ENCODE data around the gene SH3BP5.

Gene SH3BP5

DNA sequence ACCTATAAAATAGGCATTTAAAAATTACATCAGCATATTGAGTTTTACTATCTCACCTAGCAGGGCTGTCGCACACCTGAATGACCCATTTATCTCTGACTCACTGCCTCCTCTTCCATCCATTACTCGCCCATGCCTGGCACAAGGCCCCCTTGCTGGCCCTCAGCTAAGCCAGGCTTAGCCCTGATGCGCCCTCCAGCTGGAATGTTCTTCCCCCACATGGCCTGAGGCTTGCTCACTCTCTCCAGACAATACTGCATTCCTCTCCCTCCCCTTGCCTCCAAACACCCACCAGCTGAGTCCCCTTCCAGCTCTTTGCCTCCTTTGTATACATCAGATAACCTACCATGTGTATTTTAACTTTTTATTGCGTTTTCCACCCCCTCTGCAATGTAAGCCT, 7.2 kb downstream of the SH3BP5 start:
- DNase-seq (ENCODE audit: low read depth), result no peak

GRCh38 chr3:15324379-15324808, 8.0 kb downstream of the SH3BP5 start:
- DNase-seq (ENCODE audit: low read depth), result no peak

DNA sequence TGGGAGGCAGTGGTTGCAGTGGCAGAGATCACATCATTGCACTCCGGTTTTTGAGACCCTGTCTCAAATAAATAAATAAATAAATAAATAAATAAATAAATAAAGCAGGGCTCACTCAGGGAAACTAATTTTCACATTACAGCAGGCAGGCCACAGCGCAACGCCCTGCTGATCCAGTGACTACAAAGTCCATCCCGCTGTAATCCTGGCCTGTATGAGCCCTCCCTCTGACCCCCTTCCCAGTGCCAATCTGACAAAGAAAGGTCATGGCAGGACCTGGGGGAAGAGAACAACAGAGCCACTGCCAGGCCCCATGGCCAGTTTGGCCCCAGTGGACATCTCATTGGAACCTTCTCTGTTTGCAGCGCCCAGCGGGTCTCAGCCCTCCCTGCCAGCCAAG, 9.3 kb downstream of the SH3BP5 start:
- no peak for DNase-seq (ENCODE audit: low read depth)

DNA sequence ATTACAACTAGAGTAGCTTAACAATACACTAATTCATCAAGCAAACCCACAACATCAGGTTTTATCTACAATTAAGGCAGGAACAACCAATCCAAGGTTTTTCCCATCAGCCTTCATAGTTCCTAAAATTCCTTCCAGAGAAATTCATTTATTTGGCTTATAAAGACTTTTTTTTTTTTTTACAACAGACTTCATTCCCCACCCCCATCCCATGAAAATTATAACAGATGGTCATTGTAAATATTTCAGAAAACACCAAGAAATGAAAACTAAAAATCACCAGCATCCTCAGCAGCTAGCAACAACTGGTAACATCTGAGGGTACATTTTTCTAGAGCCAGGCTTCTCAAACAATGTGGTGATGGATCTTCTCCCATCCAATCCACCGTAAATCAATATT, 11.0 kb downstream of the SH3BP5 start:
- no peak for DNase-seq (ENCODE audit: low read depth)

DNA sequence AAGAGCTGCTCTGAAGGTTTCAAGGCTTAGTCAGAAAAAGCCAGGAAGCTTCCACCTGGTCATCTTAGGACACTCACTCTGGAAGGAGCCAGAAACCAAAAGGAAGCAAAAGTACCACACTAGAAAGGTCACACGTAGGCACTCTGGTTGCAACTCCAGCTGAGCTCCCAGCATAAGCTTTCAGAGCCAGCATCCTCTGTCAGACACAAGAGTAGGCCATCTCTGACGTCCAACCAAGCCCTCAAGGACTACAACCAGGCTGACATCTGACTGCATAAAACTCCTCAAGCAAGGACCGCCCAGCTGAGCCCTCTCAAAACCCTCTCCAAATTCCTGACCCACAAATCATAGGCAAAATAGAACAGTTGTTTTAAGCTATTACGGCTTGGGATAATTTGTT, 12.8 kb downstream of the SH3BP5 start:
- DNase-seq (ENCODE audit: low read depth), result no peak

DNA sequence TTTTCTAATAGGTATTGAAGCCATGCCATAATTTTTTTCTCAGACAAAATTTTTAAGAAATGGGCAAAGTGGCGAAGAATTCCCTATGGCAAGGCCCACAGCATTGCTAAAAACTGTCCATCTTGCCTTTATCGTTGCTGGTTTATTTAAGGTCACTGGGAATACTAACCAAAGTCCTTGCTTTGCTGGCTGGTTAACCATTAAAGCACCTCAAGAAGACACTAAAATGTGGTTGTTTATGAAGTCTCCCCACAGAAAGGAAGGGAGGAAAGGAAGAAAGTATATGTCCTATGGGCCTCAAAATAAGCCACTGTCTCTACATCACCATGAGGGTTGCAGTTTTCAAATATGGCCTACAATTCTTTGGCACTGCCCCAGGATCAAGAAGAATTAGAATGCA, 13.2 kb downstream of the SH3BP5 start:
- DNase-seq (ENCODE audit: low read depth), result no peak

DNA sequence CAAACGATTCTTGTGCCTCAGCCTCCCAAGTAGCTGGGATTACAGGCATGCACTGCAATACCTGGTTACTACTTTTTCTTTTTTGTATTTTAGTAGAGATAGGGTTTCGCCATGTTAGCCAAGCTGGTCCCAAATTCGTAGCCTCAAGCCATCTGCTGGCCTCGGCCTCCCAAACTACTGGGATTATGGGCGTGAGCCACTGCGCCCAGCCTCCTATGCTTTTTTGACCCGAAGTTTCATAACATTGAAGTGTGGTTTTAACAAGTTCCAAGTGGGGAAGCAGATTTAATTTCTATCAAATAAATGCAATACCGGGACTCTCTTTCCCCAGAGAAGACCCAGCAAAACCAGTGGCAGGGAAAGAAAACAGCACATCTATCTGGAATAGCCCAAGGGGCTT, 13.7 kb downstream of the SH3BP5 start:
- DNase-seq (ENCODE audit: low read depth), result no peak

GRCh38 chr3:15316998-15317435, 15.4 kb downstream of the SH3BP5 start:
- DNase-seq (ENCODE audit: low read depth), result no peak

DNA sequence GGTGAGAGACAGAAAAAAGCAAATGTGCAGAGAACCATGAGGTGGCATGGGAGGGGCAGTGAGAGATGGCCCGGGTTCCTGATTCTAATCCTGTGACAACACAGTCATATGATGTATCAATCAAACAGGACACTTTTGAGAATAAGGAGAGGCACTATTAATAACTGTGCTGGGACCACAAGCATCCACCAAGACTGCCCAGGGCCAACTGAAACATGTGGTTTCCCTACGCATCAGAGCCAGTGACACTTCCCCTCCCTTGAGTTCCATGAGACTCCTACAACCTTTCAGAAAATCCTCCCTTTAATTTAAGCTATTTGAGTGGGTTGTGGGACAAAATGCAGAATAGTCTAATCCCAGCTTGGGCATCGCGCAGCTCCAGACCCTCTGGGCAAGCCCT, 17.4 kb downstream of the SH3BP5 start:
- no peak for DNase-seq (ENCODE audit: low read depth)

GRCh38 chr3:15314276-15314675, 18.1 kb downstream of the SH3BP5 start:
- DNase-seq (ENCODE audit: low read depth), result no peak

GRCh38 chr3:15313461-15313860, 18.9 kb downstream of the SH3BP5 start:
- DNase-seq (ENCODE audit: low read depth), result no peak

GRCh38 chr3:15312550-15312949, 19.8 kb downstream of the SH3BP5 start:
- no peak for DNase-seq (ENCODE audit: low read depth)

- DNase-seq (ENCODE audit: low read depth), result peak; percentile 38
Observed at GRCh38 chr3:15310491-15311370, 21.7 kb downstream of the SH3BP5 start.

GRCh38 chr3:15309662-15310335, 22.6 kb downstream of the SH3BP5 start:
- peak; percentile 12 for DNase-seq (ENCODE audit: low read depth)

DNA sequence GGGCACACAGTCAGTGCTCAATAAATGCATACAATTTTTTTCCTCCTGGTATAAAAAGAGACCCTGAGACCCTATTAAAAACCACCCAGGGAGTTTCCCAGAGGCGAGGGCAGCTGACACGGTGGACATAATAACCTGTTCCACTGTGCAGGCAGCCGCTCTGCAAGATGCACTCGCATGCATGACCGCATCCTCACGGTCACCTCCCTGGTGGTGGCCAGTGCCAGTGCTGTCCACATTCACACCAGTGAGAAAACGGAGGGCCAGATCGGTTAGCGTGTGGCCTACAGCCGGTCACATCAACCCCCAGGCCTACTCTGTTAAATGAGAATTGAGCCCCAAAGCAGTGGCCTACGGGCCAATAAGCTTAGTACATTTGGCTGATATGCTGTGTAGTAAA, 24.8 kb downstream of the SH3BP5 start:
- DNase-seq (ENCODE audit: low read depth), result no peak

GRCh38 chr3:15306979-15307359, 25.4 kb downstream of the SH3BP5 start:
- no peak for DNase-seq (ENCODE audit: low read depth)

DNA sequence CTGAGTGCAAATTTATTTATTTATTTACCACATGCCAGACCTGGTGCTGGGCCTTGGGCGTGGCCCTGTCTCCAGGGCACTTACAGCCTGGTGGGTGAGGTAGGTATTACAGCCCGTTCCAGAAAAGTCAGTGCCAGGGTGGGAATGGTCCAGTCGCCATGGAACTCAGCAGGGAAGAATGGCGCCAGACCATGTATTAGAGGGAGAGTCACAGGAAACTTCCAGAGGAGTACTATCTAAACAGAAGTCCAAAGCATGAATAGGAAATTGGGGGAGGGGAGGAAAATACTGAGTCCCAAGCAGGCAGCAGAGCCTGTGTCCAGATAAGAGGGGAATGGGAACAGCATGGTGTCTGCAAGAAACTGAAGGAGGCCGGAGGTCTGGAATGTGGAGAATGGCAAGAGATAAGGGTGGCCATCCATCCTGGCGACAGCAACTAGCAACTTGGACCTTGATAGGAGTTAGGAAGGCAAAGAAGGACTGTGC, 27.0 kb downstream of the SH3BP5 start:
- no peak for DNase-seq (ENCODE audit: low read depth)

DNA sequence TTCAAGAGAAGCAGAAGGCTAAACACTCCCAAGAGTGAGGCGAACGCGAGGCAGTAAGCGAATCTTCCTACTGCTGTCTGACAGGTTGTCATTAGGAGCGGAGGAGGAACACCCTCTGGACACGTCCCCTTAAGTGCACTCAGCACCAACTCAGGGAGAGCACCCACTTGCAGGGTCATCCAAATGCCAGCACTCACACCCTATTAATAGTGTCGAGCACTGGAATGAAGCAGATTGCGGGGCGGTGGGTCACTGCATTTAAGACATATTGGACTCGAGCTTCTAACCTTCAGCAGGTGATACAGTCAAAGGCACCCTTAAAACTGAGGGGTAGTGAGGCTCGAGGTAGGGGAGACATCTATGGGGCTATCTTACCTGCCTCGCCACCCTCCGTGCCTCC, 28.7 kb downstream of the SH3BP5 start:
- DNase-seq (ENCODE audit: low read depth), result no peak

- no peak for DNase-seq (ENCODE audit: low read depth)
Observed at GRCh38 chr3:15303216-15303615, 29.2 kb downstream of the SH3BP5 start.

DNA sequence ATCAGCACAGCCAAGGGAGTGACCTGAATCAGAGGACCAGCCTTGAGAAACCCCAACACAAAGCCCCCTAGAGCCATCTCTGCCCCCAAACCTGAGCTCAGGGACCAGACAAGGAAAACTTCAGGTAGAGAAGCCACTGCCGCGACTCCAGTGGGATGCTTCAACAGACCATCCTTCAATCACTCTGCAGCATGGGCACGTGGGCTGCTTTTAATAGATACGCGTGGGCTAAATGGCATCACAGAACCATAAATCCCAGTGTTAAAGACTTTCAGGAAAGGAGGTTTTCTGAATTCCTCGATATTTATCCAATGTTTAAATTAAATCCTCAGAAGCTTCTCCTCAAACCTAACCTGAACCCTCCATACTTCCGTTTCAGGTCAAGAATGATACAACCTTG, 30.6 kb downstream of the SH3BP5 start:
- DNase-seq (ENCODE audit: low read depth), result no peak

DNA sequence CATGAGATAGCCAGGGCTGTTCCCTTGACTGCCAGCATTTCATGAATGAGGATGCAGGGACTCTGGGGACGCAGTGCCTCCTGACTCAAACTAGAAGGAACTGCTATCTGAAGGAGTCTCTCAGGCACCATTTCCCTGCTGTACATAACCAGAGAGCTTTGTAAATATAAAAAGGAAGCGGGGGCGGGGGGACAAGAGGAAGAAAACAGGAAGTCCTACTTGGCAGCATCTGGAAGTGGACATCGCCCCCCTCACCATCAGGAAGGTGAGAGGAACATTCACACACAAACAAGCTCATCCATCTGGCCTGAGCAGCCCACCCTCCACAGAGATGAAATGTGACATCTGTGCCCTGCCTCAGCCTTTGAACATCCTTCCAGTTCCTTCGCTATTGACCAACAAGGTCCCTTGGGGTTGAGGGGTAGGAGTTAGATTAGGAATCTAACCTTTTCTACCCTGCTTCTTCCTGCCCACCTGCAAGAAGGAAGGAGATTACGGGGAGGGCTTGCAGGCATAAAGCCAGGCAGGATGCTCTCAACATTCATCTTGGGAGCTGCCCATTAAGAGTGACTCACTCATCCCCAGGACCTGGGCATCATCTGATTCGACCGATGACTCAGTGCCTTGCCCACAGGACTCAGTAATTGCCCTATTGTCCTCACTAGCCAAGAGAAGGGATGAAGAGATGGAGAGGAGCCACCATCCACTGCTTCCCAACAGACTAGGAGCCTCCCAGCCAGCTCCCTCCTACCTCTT, 31.9 kb downstream of the SH3BP5 start:
- DNase-seq (ENCODE audit: low read depth), result no peak

- no peak for DNase-seq (ENCODE audit: low read depth)
Observed at GRCh38 chr3:15299036-15299435, 33.4 kb downstream of the SH3BP5 start.

- no peak for DNase-seq (ENCODE audit: low read depth)
Observed at GRCh38 chr3:15298504-15298903, 33.9 kb downstream of the SH3BP5 start.
